BJ (cell line): ENCODE results near the gene LYPD6B. TPM values are rescaled to one million over a fixed set of nuclear protein-coding genes. Genes with fewer than 3 reads are reported as not detected.

Source experiments
- CTCF ChIA-PET: fragments of 350-600 bp; formaldehyde crosslinking; extraction: SDS; loops from one replicate; lab custom pipeline; 2021; ENCODE audit warnings: antibody characterized with exemption, inconsistent platforms; lab: Yijun Ruan, JAX
- POLR2A ChIA-PET: fragments of 300-600 bp; sonication (Branson Sonifier 250); formaldehyde crosslinking; extraction: SDS; loops from one replicate; lab custom pipeline; 2021; ENCODE audit warnings: antibody characterized with exemption; lab: Charles Lee
- DNase-seq: peaks from one replicate; pipeline ENCODE4 v3.0.0-alpha.2; 2011; ENCODE audit warnings: low read depth
- H3K27me3 ChIP-seq: 2 replicates; pipeline ENCODE4 v1.6.0; 2011; ENCODE audit warnings: low read length; ENCODE audit not compliant: control insufficient read depth, insufficient read depth
- H3K36me3 ChIP-seq: 2 replicates; pipeline ENCODE4 v1.5.1; 2011; ENCODE audit warnings: low read length; ENCODE audit not compliant: control insufficient read depth, insufficient read depth
- H3K4me3 ChIP-seq: 2 replicates; pipeline ENCODE4 v1.5.1; 2011; ENCODE audit warnings: low read depth, mild to moderate bottlenecking, control low read depth, low read length
- CTCF ChIP-seq: IDR thresholded peaks from 2 replicates; pipeline ENCODE4 v1.5.1; 2011; ENCODE audit warnings: low read depth, mild to moderate bottlenecking, control low read depth, inconsistent platforms, low read length, moderate library complexity; ENCODE audit not compliant: insufficient read depth
- polyA plus RNA-seq: library from polyadenylated mRNA; depleted of rRNA; stranded (reverse); fragments of >200 nt; gene quantifications from 2 replicates; pipeline ENCODE4 v1.2.3, GENCODE V29; 2011

The LYPD6B gene
- polyA plus RNA-seq, 1 experiment: 19.1 TPM

GRCh38 chr2:149103081-149103620, 64.7 kb downstream of the LYPD6B start:
- Histone ChIP-seq H3K36me3 (no peaks in the 10 kb centered on the region), H3K4me3 (no peak overlapping the region), H3K27me3 (no peaks in the 10 kb centered on the region)
- no peak for DNase-seq
- ChIA-PET POLR2A (no interaction called here), CTCF (no interaction called here)
- TF ChIP-seq CTCF: no peak

GRCh38 chr2:149104221-149104620, 65.7 kb downstream of the LYPD6B start:
- ChIA-PET POLR2A (no interaction called here), CTCF (no interaction called here)
- TF ChIP-seq CTCF: no peak
- Histone ChIP-seq H3K36me3 (no peaks in the 10 kb centered on the region), H3K4me3 (no peak overlapping the region), H3K27me3 (no peaks in the 10 kb centered on the region)
- DNase-seq: no peak

GRCh38 chr2:149112068-149112467, 73.6 kb downstream of the LYPD6B start:
- Histone ChIP-seq H3K27me3 (no peaks in the 10 kb centered on the region), H3K36me3 (no peaks in the 10 kb centered on the region), H3K4me3 (no peak overlapping the region)
- no peak for TF ChIP-seq CTCF
- ChIA-PET CTCF (no interaction called here), POLR2A (no interaction called here)
- DNase-seq: no peak

- Histone ChIP-seq H3K36me3 (no peaks in the 10 kb centered on the region), H3K4me3 (no peak overlapping the region), H3K27me3 (no peaks in the 10 kb centered on the region)
- ChIA-PET CTCF (no interaction called here), POLR2A (no interaction called here)
- DNase-seq: no peak
- TF ChIP-seq CTCF: no peak
Observed at GRCh38 chr2:149112713-149113112, 74.2 kb downstream of the LYPD6B start.

- POLR2A ChIA-PET: no interaction called here
Observed at GRCh38 chr2:149115781-149116180, 77.3 kb downstream of the LYPD6B start.

More at GRCh38 chr2:149115781-149116180, 77.3 kb downstream of the LYPD6B start:
- Histone ChIP-seq H3K36me3 (no peaks in the 10 kb centered on the region), H3K27me3 (no peaks in the 10 kb centered on the region), H3K4me3 (no peak overlapping the region)
- no peak for DNase-seq
- CTCF ChIA-PET: no interaction called here
- TF ChIP-seq CTCF: no peak
